Keratinocyte (primary cell): ENCODE results near the gene L3MBTL4. TPM values are rescaled to one million over a fixed set of nuclear protein-coding genes. Genes with fewer than 3 reads are reported as not detected.

ENCODE experiments used
- DNase-seq: peaks from one replicate; pipeline ENCODE4 v3.0.0-alpha.2; 2011; ENCODE audit warnings: low read depth, missing footprints, low spot score
- FAIRE-seq: peaks from 2 replicates; lab custom pipeline; 2011; peaks lifted over from hg19 to GRCh38; lab: Jason Lieb, UNC
- H2AFZ ChIP-seq: 2 replicates; pipeline ENCODE4 v1.6.0; 2012; ENCODE audit warnings: low read length, control low read depth, inconsistent platforms; ENCODE audit not compliant: control insufficient read depth
- H3K27ac ChIP-seq: 2 replicates; pipeline ENCODE4 v1.5.1; 2011; ENCODE audit warnings: low read length; ENCODE audit not compliant: control insufficient read depth, insufficient read depth
- H3K27me3 ChIP-seq: 3 replicates; pipeline ENCODE4 v1.6.0; 2011; ENCODE audit warnings: low read length; ENCODE audit not compliant: control insufficient read depth, insufficient read depth; ENCODE audit errors: extremely low read depth
- H3K36me3 ChIP-seq, 2 experiments: 2 replicates in 1 of 2; 3 replicates in 1 of 2; pipeline ENCODE4 v1.5.1; 2011; ENCODE audit warnings: low read length in 2 of 2, mild to moderate bottlenecking in 1 of 2; ENCODE audit not compliant: control insufficient read depth in 2 of 2, insufficient read depth in 2 of 2; ENCODE audit errors: extremely low read depth in 1 of 2
- H3K4me1 ChIP-seq: 3 replicates; pipeline ENCODE4 v1.5.1; 2011; ENCODE audit warnings: low read length; ENCODE audit not compliant: control insufficient read depth, insufficient read depth; ENCODE audit errors: extremely low read depth
- H3K4me2 ChIP-seq: 3 replicates; pipeline ENCODE4 v1.6.0; 2011; ENCODE audit warnings: low read depth, low read length; ENCODE audit not compliant: control insufficient read depth, insufficient read depth; ENCODE audit errors: extremely low read depth
- H3K4me3 ChIP-seq, 3 experiments: fragments of 200-600 bp in 1 of 3; sonication (generic) in 1 of 3; 2 replicates in 2 of 3; 3 replicates in 1 of 3; pipeline ENCODE4 v1.5.1; 2011 to 2016; ENCODE audit warnings: low read length in 3 of 3, mild to moderate bottlenecking in 3 of 3, control low read depth in 2 of 3, inconsistent platforms in 1 of 3, low read depth in 1 of 3, mixed read lengths in 1 of 3, mixed run types in 1 of 3, moderate library complexity in 1 of 3; ENCODE audit not compliant: control insufficient read depth in 2 of 3, insufficient read depth in 2 of 3; ENCODE audit errors: extremely low read depth in 1 of 3
- H3K79me2 ChIP-seq: 2 replicates; pipeline ENCODE4 v1.6.0; 2012; ENCODE audit warnings: low read length; ENCODE audit not compliant: control insufficient read depth, insufficient read depth
- H3K9ac ChIP-seq: 3 replicates; pipeline ENCODE4 v1.6.0; 2011; ENCODE audit warnings: low read length; ENCODE audit not compliant: control insufficient read depth, insufficient read depth; ENCODE audit errors: extremely low read depth
- H3K9me1 ChIP-seq: 3 replicates; pipeline ENCODE4 v1.6.0; 2011; ENCODE audit warnings: low read length; ENCODE audit not compliant: control insufficient read depth, insufficient read depth; ENCODE audit errors: extremely low read depth
- H3K9me3 ChIP-seq: 2 replicates; pipeline ENCODE4 v1.5.1; 2012; ENCODE audit warnings: low read depth, low read length; ENCODE audit not compliant: control insufficient read depth
- H4K20me1 ChIP-seq: 3 replicates; pipeline ENCODE4 v1.6.0; 2011; ENCODE audit warnings: low read length; ENCODE audit not compliant: control insufficient read depth, insufficient read depth; ENCODE audit errors: extremely low read depth
- EZH2 ChIP-seq: IDR thresholded peaks from one replicate; pipeline ENCODE4 v1.6.1; 2012; ENCODE audit warnings: inconsistent platforms, mild to moderate bottlenecking, low read length, moderate library complexity
- dilution Hi-C: fragments of 300-500 bp; cut with MboI; formaldehyde crosslinking; loops from one replicate; pipeline ENCODE4 v1.7.0; 2020; ENCODE audit warnings: low sequenced_read_pairs; ENCODE audit not compliant: extremely low pct_ligation_motif_present
- polyA minus RNA-seq, 3 experiments: library from RNA; depleted of rRNA, polyadenylated mRNA; stranded (reverse); fragments of >200 nt; gene quantifications; 1 replicate in 1 of 3; 2 replicates in 1 of 3; 3 replicates in 1 of 3; pipeline ENCODE4 v1.2.3, GENCODE V29; 2011
- polyA plus RNA-seq, 5 experiments: library from polyadenylated mRNA; depleted of rRNA in 3 of 5; stranded (reverse) in 3 of 5; stranded (forward) in 1 of 5; unstranded in 1 of 5; fragments of >200 nt; gene quantifications; 1 replicate in 1 of 5; 2 replicates in 3 of 5; 3 replicates in 1 of 5; pipeline versions ENCODE4 v1.2.1 to v1.2.3, GENCODE V29; 2011 to 2012; ENCODE audit warnings: missing spikeins in 2 of 5, low read depth in 1 of 5, low replicate concordance in 1 of 5
- TF ChIP-seq, protein P1 (sequence below), 3 experiments: IDR thresholded peaks in 1 of 3; conservative IDR thresholded peaks in 1 of 3; optimal IDR thresholded peaks in 1 of 3; 2 replicates in 2 of 3; 3 replicates in 1 of 3; pipeline versions ENCODE3 to v1.5.1; 2011; ENCODE audit warnings: low read length in 3 of 3, mild to moderate bottlenecking in 3 of 3, moderate library complexity in 2 of 3, control low read depth in 1 of 3, inconsistent platforms in 1 of 3; ENCODE audit not compliant: insufficient read depth in 2 of 3; ENCODE audit errors: extremely low read depth in 1 of 3

L3MBTL4 gene
- polyA plus RNA-seq (0.11 to 0.17 TPM (median 0.15 TPM) in 3 replicates), polyA minus RNA-seq (0.16 to 1.3 TPM in 2 of 3 replicates, not detected in the other)
- 1.9 TPM for polyA plus RNA-seq (2011; ENCODE audit: low read depth)
- polyA plus RNA-seq (2011; cell fraction: cytosol; rRNA removed): 0.10 and 0.21 TPM in 2 replicates
- polyA plus RNA-seq (2011; cell fraction: nucleus; rRNA removed): 0.12 and 0.31 TPM in 2 replicates
- 0.11 and 0.38 TPM in 2 replicates for polyA plus RNA-seq (2012; ENCODE audit: low replicate concordance)
- polyA minus RNA-seq (2011; cell fraction: cytosol; rRNA and poly(A)+ RNA removed): not detected
- polyA minus RNA-seq (2011; cell fraction: nucleus; rRNA and poly(A)+ RNA removed): 0.21 and 1.4 TPM in 2 replicates

DNA sequence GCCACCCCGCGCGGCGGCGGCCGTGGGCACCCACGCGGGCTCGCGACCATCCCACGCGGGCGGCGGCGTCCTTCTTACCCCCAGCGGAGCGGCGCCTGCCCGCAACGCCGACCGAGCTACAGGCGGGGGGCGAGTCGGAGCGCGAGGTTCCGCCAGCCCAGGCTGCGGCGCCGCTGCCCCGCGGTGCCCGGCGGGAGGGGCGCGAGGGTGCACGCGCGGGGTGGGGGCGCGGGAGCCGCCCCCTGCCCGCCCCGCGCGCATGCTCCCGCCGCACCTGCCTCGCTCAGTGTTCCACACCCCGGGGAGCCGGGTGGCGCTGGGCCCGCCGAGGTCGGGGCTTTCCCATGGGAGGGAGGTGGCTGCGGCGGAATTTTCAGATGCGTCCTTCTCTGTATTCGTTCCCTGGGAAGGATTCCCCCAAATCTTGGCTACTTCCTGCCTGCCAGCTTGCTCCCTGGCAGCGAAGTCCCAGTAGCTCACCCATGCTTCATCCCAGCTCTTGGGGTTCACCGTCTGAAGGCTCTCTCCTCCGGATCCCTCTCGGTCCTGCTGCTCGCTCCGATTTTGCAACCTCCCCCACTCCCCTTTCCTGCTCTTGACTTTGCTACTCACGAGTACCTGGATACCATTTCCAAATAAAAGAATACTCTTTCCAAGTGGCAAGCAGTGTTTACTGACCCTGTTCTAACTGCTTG lies at the start of gene L3MBTL4:
Gene L3MBTL4, minus strand, starts transcription at position 189 of the 695 bp plus-strand sequence. CDS start 103,286 bp downstream, outside the sequence.
- FAIRE-seq (no peak), DNase-seq (no peak)
- TF ChIP-seq, protein P1, sequence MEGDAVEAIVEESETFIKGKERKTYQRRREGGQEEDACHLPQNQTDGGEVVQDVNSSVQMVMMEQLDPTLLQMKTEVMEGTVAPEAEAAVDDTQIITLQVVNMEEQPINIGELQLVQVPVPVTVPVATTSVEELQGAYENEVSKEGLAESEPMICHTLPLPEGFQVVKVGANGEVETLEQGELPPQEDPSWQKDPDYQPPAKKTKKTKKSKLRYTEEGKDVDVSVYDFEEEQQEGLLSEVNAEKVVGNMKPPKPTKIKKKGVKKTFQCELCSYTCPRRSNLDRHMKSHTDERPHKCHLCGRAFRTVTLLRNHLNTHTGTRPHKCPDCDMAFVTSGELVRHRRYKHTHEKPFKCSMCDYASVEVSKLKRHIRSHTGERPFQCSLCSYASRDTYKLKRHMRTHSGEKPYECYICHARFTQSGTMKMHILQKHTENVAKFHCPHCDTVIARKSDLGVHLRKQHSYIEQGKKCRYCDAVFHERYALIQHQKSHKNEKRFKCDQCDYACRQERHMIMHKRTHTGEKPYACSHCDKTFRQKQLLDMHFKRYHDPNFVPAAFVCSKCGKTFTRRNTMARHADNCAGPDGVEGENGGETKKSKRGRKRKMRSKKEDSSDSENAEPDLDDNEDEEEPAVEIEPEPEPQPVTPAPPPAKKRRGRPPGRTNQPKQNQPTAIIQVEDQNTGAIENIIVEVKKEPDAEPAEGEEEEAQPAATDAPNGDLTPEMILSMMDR (optimal IDR thresholded peaks at IDR 0.05 in 1 of 3, IDR thresholded peaks at IDR 0.05 in 1 of 3, conservative IDR thresholded peaks at IDR 0.05 in 1 of 3; ENCODE audit: extremely low read depth in 1 of 3, insufficient read depth in 2 of 3, low read length in 3 of 3): no peak
- no peak for TF ChIP-seq EZH2
- H3K4me3 ChIP-seq: peak within 1 kb of the TSS; percentile 26 to 65 (median 57)
- peak within 1 kb of the TSS; percentile 84 for H2AFZ ChIP-seq
- no peaks in the 10 kb centered on the region for H4K20me1 ChIP-seq
- H3K9ac ChIP-seq: no peak within 1 kb of the TSS
- no peaks in the 10 kb centered on the region for H3K36me3 ChIP-seq
- no peaks in the 10 kb centered on the region for H3K79me2 ChIP-seq
- peaks cover 4% of the 10 kb centered on the region for H3K4me1 ChIP-seq
- H3K9me1 ChIP-seq: no peaks in the 10 kb centered on the region
- dilution Hi-C loops: no loop called here
- peak within 1 kb of the TSS; percentile 76 for H3K4me2 ChIP-seq
- peaks cover 26% of the 10 kb centered on the region for H3K27me3 ChIP-seq
- H3K9me3 ChIP-seq: no peaks in the 10 kb centered on the region
- H3K27ac ChIP-seq: no peak within 1 kb of the TSS

DNA sequence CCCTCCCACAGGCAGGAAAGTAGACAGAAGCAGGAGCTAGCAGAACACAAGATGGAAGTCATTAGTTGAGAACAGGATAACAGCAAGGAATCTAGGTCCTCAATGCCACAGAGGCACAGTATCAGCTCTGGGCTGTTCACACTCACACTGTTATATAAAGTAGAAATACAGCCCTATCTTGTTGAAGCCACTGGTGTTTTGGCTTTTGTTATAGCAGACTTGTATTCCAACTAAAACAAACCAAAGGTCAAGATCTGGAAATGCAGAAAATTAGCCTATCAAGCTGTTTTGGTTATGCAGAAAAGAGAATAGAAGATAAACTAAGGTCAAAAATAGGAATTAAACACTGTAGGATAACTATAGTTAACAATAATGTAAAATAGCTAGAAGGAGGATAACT lies 37.5 kb upstream of the L3MBTL4 start:
- no peak overlapping the region for H3K9ac ChIP-seq
- dilution Hi-C loops: no loop called here
- no peak overlapping the region for H3K4me2 ChIP-seq
- H3K9me3 ChIP-seq: no peaks in the 10 kb centered on the region
- TF ChIP-seq EZH2: no peak
- TF ChIP-seq, protein P1 (optimal IDR thresholded peaks at IDR 0.05 in 1 of 3, IDR thresholded peaks at IDR 0.05 in 1 of 3, conservative IDR thresholded peaks at IDR 0.05 in 1 of 3; ENCODE audit: extremely low read depth in 1 of 3, insufficient read depth in 2 of 3, low read length in 3 of 3): no peak
- no peak overlapping the region for H3K27ac ChIP-seq
- no peaks in the 10 kb centered on the region for H3K27me3 ChIP-seq
- H3K9me1 ChIP-seq: no peaks in the 10 kb centered on the region
- FAIRE-seq (no peak), DNase-seq (no peak)
- H4K20me1 ChIP-seq: no peaks in the 10 kb centered on the region
- no peaks in the 10 kb centered on the region for H3K79me2 ChIP-seq
- H2AFZ ChIP-seq: no peak overlapping the region
- H3K36me3 ChIP-seq: no peaks in the 10 kb centered on the region
- H3K4me3 ChIP-seq: no peak overlapping the region
- H3K4me1 ChIP-seq: no peaks in the 10 kb centered on the region
